NCI-H2196 (cell line): ENCODE measurements around the gene MYOM1.
A peak's percentile ranks its signal among the peaks of the same experiment; 100 is the strongest.

Experiments used
- DNase-seq: peaks from one replicate; lab custom pipeline; 2025; ENCODE audit not compliant: unreplicated experiment; lab: John Stamatoyannopoulos, UW

MYOM1 gene

DNA sequence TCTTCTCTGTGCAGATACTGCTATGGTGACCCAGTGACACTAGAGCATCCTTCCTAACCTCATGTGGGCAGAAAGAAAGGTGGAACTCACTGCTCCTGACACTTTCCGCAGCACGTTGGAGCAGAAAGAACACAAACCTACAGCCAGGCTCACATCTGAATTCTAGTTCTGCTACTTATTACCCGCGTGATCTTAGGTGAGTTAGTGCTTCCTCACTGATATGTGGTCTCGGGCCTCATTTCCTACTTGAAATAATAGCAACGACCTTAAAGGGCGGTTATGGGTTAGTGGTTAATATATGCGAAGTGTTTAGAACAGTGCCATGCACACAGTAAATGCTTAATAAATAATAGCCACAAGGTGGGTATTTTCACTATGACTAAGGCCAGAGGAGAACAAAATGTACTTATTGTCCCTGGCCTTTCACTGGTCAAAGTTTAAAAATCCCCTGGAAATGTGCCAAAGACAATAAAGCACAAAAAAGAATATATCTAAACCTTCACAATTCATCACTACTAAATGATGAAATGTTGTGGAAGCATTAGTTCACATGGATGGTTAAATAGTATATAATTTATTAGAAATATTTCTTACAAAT, 66.6 kb downstream of the MYOM1 start:
- no peak for DNase-seq

DNA sequence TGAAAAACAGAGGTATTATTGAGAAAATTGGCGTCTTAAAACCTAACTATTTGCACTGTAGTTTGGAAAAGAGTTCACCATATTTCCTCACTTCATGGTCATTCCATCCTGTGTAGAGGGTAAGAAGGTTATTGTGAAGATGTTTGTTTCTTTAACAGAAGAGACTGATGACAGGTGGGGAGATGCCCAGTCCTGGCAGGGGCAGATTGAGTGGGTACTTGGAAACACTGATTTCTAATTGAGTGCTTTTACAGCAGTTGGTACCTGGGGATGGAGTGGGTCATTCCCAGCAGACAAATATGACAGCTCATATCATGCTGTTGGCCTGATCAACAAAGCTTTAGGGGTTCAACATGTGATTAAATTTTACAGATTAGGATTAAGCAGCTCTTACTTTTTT, 67.5 kb downstream of the MYOM1 start:
- no peak for DNase-seq

DNA sequence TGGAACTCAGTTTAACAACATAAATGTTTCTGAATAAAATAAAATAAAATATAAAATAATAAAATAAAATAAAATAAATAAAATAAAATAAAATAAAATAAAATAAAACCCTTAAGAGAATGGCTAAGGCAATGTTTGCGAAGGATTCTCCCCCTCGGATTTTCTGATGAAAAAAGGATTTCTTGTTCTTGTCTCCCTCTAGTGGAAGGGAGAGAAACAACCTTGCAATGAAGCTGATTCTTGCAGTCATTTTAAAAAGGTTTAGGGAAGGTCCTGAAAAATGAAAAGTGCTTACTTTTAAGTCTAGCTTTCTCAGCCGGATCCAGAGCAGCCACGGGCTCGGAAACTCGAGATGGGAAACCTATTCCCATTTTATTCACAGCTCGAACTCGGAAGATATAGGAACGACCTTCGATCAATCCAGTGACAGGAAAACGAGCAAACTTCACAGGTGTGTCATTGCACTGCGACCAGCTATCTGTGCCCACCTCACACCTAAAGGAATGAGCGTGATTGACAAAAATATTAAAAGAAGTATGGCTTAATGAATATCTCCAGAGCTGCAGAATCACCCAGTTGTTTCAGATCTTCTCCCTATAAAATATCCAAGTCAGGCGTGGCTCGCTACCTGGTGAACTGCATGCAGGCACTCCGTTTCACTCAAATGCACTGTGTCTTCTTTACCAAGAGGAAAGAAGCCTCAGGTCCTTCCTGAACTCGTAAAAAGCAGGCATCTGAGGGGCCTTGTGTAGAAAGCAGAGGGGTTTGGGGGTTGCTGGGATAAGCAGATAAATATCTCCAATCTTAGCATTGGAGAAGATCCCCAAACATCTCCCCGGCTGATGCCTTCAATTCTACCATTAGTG, 68.1 kb downstream of the MYOM1 start:
- DNase-seq = peak; percentile 65

DNA sequence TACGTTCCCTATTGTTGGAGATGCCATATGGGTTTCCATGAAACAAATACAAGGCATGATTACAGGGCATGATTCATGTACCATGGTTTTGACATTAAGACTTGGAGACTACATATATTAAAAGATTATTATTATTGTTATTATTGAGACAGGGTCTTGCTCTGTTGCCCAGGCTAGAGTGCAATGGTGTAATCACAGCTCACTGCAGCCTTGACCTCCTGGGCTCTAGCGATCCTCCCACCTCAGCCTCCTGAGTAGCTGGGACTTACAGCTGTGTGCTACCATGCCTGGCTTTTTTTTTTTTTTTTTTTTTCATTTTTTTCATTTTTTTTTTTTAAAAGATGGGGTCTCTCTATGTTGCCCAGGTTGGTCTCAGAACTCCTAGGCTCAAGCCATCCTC, 69.1 kb downstream of the MYOM1 start:
- DNase-seq = no peak

DNA sequence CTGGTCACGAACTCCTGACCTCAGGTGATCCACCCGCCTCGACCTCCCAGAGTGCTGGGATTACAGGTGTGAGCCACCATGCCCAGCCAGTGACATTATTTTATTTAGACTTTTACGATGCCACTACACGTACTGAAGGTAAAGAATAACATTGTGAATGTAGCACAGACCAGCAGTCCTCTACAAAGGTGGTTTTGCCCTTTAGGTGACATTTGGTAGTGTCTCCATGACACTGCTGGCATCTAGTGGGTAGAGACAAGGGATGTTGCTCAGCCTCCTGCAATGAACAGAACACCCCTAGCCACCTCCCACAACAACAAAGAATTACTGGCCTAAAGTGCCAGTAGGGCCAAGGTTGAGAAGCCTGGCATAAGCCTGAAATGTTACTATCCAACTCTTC, 69.5 kb downstream of the MYOM1 start:
- DNase-seq = peak; percentile 13

DNA sequence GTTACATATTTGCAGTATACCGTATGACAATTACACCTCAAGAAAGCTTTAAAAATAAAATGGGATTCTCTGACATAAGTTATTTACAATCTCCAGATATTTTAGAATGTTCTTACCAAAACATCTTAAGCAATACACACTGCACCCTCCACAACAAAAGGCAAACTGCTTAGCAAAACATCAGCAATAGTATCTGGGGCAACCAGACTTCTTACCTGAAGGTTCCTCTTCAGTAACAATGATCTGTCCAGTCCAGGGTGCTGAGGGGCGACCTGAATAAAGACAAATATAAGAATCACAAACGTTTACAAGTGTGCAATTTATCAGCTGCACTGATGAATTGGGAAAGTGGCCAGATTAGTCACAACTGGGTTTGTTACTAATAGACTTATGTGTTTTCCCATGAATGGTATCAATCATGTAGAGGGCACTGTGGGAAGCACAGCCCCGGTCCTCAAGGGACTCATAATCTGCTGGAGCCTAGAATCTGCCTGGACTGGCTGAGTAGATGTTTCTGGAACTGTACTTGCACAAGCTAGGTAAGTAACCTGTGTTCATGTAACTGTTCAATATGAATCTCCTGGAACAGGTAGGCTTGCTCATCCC, 70.7 kb downstream of the MYOM1 start:
- DNase-seq = no peak

DNA sequence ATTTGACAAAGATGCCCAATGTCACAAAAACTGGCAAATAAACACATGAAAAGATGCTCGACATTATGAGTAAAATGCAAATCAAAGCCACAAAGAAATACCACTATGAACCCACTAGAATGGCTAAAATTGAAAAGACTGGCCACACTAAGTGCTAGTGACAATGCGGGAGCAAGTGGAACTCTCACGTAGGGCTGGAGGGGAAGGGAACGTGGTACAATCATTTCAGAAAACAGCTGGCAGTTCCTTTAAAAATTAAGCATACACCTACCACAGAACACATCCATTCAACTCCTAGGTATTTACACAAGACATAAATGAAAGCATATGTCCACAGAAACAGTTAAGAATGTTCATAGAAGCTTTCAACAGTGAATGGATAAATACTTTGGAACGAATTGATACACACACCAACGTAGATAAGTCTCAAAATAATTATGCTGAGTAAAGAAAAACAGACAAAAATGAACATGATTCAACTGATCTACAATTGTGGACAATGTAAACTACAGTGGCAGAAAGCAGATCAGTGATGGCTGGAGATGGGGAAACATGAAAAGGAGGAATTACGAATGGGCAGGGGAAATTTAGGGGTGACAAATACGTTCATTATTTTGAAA, 71.7 kb downstream of the MYOM1 start:
- DNase-seq = no peak

DNA sequence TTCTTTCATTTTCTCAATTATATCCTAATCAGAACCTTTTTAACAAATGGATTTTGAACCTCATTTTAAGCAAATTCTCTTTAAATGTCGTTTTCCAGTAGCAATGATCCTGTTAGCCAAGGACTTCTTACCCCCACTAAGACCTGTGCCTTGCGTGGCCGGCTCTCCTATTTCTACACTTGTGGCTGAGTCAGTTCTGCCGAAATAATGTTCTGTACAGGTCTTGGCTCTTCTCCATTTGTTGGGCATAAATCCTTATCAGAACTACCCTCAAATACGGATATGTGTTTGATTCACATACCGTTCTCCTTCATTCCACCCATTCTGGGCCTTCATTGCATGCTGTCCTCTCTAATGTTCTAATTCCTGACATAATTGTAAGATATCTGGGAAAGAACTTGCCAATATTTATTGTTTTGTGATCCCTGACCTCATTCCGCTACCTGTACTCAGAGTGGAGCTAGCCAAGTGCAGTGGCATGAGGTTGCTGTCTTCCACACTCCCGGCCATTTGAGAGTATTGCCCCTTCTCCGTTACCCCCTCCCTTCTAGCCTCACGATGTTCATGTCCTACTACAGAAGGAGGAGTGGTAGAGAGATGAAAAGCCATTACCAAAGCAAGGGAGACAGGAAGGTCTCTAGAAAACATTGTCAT, 78.7 kb downstream of the MYOM1 start:
- no peak for DNase-seq

DNA sequence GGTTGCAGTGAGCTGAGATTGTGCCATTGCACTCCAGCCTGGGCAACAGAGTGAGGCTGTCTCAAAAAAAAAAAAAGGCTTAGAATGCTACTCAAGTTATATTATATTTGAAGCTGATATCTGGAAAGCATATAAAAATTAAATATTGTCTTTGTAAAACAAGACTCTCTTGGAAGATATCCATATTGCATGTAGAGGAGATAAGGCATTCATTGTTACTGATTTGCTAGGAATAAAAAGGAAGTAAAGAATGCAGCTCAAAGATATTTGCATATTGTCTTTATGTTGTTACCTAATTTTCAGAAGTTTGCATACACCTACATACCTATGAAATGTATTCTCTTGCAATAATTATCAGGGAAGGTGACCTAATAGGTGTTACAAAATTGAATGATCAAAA, 79.4 kb downstream of the MYOM1 start:
- no peak for DNase-seq

DNA sequence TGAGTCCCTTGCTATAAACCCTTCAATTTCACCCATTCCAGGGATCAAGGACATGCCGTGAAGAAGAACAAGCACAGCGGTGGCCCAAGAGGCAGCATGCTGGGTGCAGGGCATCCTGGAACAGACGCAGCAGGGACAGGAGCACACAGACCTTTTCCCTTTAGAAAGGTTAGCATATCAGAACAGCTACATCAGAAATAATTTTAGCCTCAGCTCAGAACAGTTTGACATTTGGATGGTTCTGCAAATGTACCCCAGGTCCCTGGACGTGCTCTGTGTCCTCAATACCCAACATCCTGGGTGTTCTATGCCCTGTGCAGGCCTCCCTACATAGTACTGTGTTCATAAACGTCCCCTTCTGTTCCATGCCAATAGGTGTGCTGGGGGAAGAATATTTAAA, 80.4 kb downstream of the MYOM1 start:
- DNase-seq = no peak

DNA sequence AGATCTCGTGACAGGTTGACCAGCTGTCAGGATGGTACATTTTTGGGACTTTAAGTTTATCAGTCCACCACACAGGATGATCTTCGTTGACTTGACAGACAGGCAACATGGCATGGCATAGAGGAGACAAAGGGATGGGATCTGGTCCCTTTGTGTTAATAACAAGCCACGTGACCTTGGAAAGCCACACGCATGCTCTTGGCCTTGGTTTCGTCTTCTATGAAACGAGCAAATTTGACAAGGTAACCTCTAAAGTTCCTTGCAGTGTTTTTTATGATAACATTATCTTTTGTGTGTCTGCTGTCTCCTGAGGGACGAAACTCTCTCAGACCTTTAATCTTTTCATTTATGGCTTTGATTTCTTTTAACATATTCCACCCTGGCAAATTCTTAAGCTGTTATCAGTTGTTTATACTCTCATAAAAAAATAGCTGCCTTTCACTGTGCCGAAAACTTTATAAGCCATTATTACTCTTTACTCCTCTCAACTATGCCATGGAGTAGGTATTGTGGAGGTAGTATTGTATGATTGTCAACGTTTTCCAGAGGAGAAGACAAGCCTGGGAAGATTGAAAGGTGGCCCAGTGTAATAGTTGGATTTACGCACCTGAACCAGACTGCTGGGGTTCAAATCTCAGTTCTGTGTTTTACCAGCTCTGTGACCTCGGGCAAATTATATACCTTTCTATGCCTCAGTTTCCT, 81.3 kb downstream of the MYOM1 start:
- DNase-seq = no peak

DNA sequence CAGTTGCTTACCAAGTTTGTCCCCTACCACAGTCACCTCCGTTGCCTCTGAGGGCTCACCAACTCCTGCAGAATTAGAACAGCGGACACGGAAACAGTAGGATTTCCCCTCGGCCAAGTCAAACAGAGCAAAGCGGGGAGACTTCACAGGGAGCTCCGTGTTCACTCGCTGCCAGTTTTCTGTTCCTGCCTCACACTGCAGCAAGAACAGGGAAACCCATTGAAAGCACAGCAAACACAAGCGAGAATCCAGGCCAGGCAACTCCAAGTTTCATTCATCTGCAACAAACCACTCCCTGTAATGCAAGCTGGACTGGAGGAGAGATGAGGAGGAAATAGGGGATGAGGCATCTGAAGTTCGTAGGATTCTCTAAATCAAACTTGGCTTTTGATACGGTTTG, 84.2 kb downstream of the MYOM1 start:
- no peak for DNase-seq

DNA sequence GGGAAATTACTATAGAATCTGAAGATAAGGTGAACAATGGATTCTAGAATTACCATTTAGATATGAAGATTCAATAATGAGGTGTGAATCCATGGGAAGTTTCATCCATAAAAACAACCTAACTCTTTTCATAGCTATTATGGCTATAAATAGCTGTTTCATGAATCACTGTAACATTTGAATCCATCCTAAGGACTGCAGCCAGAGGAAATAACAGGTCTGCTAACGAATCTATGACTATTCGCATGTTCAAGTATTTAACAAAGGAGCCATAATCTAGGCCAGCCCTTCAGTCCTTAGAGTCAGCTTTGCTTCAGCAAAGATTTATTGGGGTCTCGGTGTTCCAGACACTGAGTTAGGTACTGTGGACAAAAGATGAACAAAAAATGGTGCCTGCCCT, 87.1 kb downstream of the MYOM1 start:
- DNase-seq = no peak

DNA sequence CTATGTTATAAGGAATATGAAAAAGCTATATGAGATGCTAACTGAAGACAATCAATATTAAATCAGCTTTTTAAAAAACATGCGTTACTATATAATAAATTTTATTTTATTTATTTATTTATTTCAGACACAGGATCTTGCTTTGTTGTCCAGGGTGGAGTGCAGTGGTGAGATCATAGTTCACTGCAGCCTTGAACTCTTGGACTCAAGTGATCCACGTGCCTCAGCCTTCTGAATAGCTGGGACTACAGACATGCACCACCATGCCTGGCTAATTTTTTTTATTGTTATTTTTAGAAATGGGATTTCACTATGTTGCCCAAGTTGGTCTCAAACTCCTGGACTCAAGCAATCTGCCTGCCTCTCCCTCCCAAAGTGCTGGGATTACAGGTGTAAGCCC, 89.4 kb downstream of the MYOM1 start:
- no peak for DNase-seq

DNA sequence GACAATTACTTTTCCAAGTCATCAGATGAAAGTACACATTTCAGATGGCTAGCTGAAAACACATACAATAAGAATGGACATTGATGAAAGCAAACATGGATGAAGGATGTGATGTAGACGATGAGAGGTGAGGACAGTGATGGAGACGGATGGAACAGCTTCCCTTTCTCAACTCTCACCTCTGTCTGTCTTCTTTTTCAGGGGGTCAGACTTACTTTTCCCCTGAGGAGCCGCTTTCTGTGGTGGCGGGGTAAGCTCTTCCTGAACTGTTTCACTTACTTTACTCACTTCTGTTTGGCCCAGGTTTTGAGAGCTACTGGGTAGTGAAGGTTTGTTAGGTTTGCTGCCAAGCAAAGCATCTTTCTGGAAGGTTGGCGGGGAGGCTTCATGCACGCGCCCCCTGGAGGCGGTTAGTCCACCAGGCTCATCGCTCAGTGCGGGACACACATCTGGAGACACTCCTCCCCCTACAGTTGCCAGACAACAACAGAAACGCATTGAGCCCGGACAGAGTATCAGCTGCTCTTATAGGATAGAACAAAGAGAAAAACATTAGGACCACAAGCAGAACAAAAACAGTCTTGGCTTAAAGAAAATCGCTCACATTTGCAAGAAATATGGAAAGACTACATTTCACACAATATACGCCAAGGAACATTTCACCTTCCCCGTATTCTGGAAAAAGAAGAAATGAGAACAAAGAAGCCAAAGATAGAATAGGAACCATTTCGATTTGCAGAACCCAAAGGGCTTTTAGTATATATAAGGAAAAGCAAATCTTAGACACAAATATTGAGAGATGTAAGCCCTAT, 90.5 kb downstream of the MYOM1 start:
- peak; percentile 48 for DNase-seq

DNA sequence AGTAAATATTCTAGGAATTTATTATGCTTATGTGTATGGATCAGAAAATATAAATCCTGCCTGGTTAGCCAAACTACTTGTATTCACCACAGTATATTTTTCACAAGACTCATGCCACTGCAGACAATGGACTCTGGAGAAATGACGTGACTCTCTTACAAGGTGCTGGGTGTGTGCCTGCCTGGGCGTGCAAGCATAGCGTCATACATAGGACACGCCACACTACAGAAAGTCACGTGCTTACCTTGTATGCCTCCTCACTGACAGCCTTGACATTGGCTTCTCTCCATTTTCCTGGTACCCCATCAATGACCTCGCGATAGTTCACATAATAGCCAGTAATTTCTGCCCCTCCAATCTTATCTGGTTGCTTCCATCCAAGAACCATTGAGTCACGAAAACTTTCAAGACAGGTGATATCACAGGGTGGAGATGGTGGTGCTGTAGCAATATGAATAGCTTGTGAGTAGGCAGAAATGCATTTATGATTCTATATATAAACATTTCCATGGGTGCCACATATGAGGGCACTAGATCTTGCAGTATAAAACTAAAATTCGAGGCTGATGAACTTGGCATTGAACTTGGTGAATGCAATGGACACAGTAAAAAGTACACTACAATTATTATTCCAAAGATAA, 93.2 kb downstream of the MYOM1 start:
- DNase-seq = no peak

DNA sequence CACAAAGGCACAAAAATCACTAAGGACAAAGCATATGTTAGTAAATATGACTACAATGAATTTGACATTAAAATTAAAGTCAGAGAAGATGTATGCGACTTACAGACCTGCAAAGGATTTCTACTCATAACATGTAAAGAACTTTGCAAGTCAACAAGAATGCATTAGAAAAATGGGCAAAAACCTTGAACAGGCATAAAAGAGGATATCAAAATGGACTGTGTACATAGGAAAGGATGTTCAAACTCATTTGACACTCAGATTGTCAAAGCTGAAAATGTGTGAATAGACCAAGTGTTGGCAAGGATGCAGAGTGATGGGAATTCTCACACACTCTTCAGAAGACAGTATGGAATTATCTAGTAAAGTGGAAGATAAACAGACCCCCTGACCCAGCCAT, 94.9 kb downstream of the MYOM1 start:
- no peak for DNase-seq

DNA sequence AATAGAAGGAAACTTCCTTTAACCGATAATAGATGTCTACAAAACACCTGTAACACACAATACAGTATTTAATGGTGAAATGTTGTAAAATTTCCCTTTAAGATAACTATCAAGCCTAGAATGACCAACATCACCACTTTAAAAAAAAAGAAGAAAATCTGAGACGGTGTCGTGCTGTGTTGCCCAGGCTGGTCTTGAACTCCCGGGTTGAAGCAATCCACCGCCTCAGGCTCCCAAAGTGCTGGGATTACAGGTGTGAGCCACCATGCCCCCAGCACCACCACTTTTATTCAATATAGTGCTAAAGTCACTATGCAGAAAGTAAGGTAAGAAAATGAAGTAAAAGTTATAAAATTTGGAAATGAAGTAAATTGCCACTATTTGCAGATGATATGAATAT, 96.9 kb downstream of the MYOM1 start:
- no peak for DNase-seq

DNA sequence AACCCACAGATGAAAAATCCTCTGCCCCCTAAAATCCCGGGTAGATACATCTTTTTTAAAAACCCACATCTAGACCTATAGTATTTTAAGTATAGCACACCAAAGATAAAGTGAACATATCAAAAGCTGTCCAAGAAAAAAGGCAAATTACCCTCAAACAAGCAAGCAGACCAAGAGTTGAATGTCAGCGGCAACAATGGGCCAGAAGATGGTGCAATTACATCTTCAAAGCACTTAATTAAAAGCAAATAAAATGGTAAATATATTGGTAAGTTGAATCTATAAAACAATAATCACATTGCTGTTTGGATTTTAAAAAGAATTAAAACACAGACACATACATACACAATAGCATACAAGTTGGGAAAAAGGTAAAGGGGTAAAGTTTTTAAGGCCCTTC, 98.5 kb downstream of the MYOM1 start:
- DNase-seq = no peak

DNA sequence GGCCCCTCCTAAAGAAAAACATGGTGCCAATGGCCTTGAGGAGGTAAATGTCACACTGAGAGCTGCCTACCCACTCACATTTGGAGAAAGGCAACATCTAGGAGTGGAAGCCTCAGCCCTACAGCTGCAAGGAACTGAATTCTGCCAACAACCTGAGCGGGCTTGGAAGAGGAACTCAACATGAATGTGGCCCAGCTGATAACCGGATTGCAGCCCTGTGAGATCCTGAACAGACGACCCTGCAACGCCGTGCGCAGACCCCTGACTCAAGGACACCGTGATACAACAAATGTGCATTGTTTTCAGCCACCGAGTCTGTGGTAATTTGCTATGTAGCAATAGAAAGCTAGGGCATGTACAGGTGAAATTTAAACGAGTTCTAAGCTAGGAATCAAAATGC, 99.4 kb downstream of the MYOM1 start:
- no peak for DNase-seq
